Fibroblast of pulmonary artery (primary cell): Measurements from ENCODE around the gene RAB11FIP3.

Source experiments
- DNase-seq: peaks from one replicate; pipeline ENCODE4 v3.0.0-alpha.2; 2010; ENCODE audit warnings: low read depth
- H3K4me3 ChIP-seq: replicated peaks from 2 replicates; pipeline ENCODE4 v1.5.1; 2011; ENCODE audit warnings: low read depth, mild to moderate bottlenecking, control low read depth, low read length, moderate library complexity
- TF ChIP-seq, protein P1 (sequence below): IDR thresholded peaks from 2 replicates; pipeline ENCODE4 v1.5.1; 2011; ENCODE audit warnings: mild to moderate bottlenecking, control low read depth, low read length, inconsistent platforms; ENCODE audit errors: missing control alignments

Gene RAB11FIP3

GRCh38 chr16:558298-559020 is 133.0 kb downstream of the RAB11FIP3 start:
- no peak for DNase-seq

GRCh38 chr16:559021-559380 is 133.6 kb downstream of the RAB11FIP3 start:
- TF ChIP-seq, protein P1, sequence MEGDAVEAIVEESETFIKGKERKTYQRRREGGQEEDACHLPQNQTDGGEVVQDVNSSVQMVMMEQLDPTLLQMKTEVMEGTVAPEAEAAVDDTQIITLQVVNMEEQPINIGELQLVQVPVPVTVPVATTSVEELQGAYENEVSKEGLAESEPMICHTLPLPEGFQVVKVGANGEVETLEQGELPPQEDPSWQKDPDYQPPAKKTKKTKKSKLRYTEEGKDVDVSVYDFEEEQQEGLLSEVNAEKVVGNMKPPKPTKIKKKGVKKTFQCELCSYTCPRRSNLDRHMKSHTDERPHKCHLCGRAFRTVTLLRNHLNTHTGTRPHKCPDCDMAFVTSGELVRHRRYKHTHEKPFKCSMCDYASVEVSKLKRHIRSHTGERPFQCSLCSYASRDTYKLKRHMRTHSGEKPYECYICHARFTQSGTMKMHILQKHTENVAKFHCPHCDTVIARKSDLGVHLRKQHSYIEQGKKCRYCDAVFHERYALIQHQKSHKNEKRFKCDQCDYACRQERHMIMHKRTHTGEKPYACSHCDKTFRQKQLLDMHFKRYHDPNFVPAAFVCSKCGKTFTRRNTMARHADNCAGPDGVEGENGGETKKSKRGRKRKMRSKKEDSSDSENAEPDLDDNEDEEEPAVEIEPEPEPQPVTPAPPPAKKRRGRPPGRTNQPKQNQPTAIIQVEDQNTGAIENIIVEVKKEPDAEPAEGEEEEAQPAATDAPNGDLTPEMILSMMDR = no peak
- DNase-seq = no peak
- H3K4me3 ChIP-seq = no peak overlapping the region

More at GRCh38 chr16:558298-559020, 133.0 kb downstream of the RAB11FIP3 start:
- TF ChIP-seq, protein P1 = no peak
- no peak overlapping the region for H3K4me3 ChIP-seq

GRCh38 chr16:559411-560203 is 134.2 kb downstream of the RAB11FIP3 start:
- TF ChIP-seq, protein P1 = no peak
- H3K4me3 ChIP-seq = no peak overlapping the region
- no peak for DNase-seq

DNA sequence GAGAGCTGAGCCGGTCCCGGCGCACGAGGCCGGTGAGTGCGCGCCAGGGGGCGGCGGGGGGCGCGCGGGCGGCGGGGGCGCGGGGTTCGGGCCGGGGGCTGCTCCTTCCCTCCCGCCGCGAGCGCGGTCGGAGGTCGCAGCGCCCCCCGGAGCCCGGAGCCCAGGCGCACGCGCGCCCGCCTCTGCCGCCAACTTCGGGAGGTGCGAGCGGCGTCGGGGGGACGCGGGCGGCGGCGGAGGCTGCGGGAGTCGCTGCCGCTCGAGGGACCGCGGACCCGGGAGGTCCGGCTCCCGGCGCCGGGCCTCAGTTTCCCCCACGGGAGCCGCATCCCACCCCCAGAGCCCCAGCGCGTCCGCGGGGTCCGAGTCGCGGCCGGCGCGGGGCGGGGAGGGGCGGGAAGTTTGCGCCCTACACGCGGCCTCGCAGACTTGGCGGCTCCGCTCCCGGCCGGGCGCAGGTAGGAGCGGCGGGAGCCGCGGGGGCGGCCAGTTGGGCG is 134.8 kb downstream of the RAB11FIP3 start, which contains the start of gene PRR35:
TSS of gene PRR35 (plus strand) at position 191 of the 497 bp plus-strand sequence. CDS start 2,901 bp downstream, outside the sequence.
- no peak within 1 kb of the TSS for H3K4me3 ChIP-seq
- TF ChIP-seq, protein P1 = no peak
- no peak for DNase-seq

- TF ChIP-seq, protein P1 = no peak
- H3K4me3 ChIP-seq = no peak overlapping the region
- DNase-seq = no peak
Measured at GRCh38 chr16:560701-561412, 135.4 kb downstream of the RAB11FIP3 start.

GRCh38 chr16:561413-561794 is 136.0 kb downstream of the RAB11FIP3 start:
- no peak for DNase-seq
- H3K4me3 ChIP-seq = no peak overlapping the region
- TF ChIP-seq, protein P1 = no peak
